Measurements from ENCODE around the gene CA14.

Gene CA14

GRCh38 chr1:150288822-150289221, 31.2 kb downstream of the CA14 start (continued):
- TF ChIP-seq PRDM2 (tag by site-specific recombination; IDR thresholded peaks at IDR 0.05; ENCODE audit: borderline replicate concordance): no peak
- TF ChIP-seq ZFP69B (tag by site-specific recombination; IDR thresholded peaks at IDR 0.05): no peak
- TF ChIP-seq ZFP3 (tag by site-specific recombination; IDR thresholded peaks at IDR 0.05; ENCODE audit: low read depth): no peak
- no peak for TF ChIP-seq ZNF366 (tag by site-specific recombination; conservative IDR thresholded peaks at IDR 0.05)
- TF ChIP-seq ZSCAN18 (tag by site-specific recombination; IDR thresholded peaks at IDR 0.05): no peak
- TF ChIP-seq ZNF324 (tag by site-specific recombination; IDR thresholded peaks at IDR 0.05): no peak
- no peak for TF ChIP-seq ZNF18 (tag by site-specific recombination; IDR thresholded peaks at IDR 0.05)
- TF ChIP-seq ZNF658 (tag by site-specific recombination; IDR thresholded peaks at IDR 0.05): no peak
- no peak for TF ChIP-seq ZSCAN23 (tag by site-specific recombination; IDR thresholded peaks at IDR 0.05)
- TF ChIP-seq ZNF639 (tag by site-specific recombination; IDR thresholded peaks at IDR 0.05): no peak
- TF ChIP-seq EGR2 (tag by site-specific recombination; IDR thresholded peaks at IDR 0.05; ENCODE audit: low read depth): peak; percentile 96
- no peak for TF ChIP-seq ZBTB48 (tag by site-specific recombination; IDR thresholded peaks at IDR 0.05)
- TF ChIP-seq ZNF10 (tag by site-specific recombination; IDR thresholded peaks at IDR 0.05): no peak

GRCh38 chr1:150293433-150294253, 36.1 kb downstream of the CA14 start, which contains the start of gene MRPS21:
TSS of gene MRPS21 (plus strand) at chr1:150293861. CDS start at chr1:150294367, 506 bp downstream.
- ChIA-PET POLR2A (no interaction called here), CTCF (no interaction called here)
- Histone ChIP-seq H3K27ac (ENCODE audit: extremely low read depth, low read depth, low read length) (peak within 1 kb of the TSS; percentile 60), H3K4me1 (ENCODE audit: control insufficient read depth, insufficient read depth, low read length) (no peaks in the 10 kb centered on the region), H3K4me3 (ENCODE audit: low read depth, low read length) (peak within 1 kb of the TSS; percentile 80), H3K36me3 (ENCODE audit: control insufficient read depth in 2 of 2, insufficient read depth in 1 of 2, low read length in 2 of 2) (peaks cover 31 to 36% of the 10 kb centered on the region in 2 experiments), H3K9me3 (ENCODE audit: control insufficient read depth, insufficient read depth, low read depth, low read length) (no peaks in the 10 kb centered on the region)
- TF ChIP-seq ZNF580 (tag by site-specific recombination; IDR thresholded peaks at IDR 0.05) (peak; percentile 100), ZNF670 (tag by site-specific recombination; IDR thresholded peaks at IDR 0.05; ENCODE audit: low read depth) (no peak), PRDM2 (tag by site-specific recombination; IDR thresholded peaks at IDR 0.05; ENCODE audit: borderline replicate concordance) (no peak), ZXDB (tag by site-specific recombination; IDR thresholded peaks at IDR 0.05) (peak; percentile 70; the same call in 1 of the 2 replicates), ZNF2 (tag by site-specific recombination; IDR thresholded peaks at IDR 0.05) (peak; percentile 45; the same call in 1 of the 2 replicates)
